ENCODE data around the gene ST6GAL1.
A peak's percentile ranks its signal among the peaks of the same experiment; 100 is the strongest.
"Not testable (repeated sequence)": the region's sequence is repeated elsewhere in the genome, so short reads cannot be mapped to it uniquely, and the experiment has no call there.

The ST6GAL1 gene

GRCh38 chr3:187017511-187018230 lies 87.3 kb downstream of the ST6GAL1 start:
- no peak for DNase-seq (ENCODE audit: extremely low read depth in 1 of 2, low read depth in 1 of 2)

- no peak for DNase-seq (ENCODE audit: extremely low read depth in 1 of 2, low read depth in 1 of 2)
Measured at GRCh38 chr3:187019542-187020072, 89.3 kb downstream of the ST6GAL1 start.

- no peak for DNase-seq (ENCODE audit: extremely low read depth in 1 of 2, low read depth in 1 of 2)
Measured at GRCh38 chr3:187020376-187020775, 90.0 kb downstream of the ST6GAL1 start.

GRCh38 chr3:187021748-187022402 lies 91.5 kb downstream of the ST6GAL1 start:
- DNase-seq (ENCODE audit: extremely low read depth in 1 of 2, low read depth in 1 of 2), result no peak

GRCh38 chr3:187022403-187023029 lies 92.2 kb downstream of the ST6GAL1 start:
- no peak for DNase-seq (ENCODE audit: extremely low read depth in 1 of 2, low read depth in 1 of 2)

GRCh38 chr3:187023340-187023739 lies 93.0 kb downstream of the ST6GAL1 start:
- DNase-seq (ENCODE audit: extremely low read depth in 1 of 2, low read depth in 1 of 2), result not testable (repeated sequence)

GRCh38 chr3:187024536-187025226 lies 94.4 kb downstream of the ST6GAL1 start:
- no peak for DNase-seq (ENCODE audit: extremely low read depth in 1 of 2, low read depth in 1 of 2)

GRCh38 chr3:187025254-187025655 lies 94.9 kb downstream of the ST6GAL1 start:
- peak; percentile 20 to 32 for DNase-seq (ENCODE audit: extremely low read depth in 1 of 2, low read depth in 1 of 2)

- peak in 1 of 2 donors; percentile 11 for DNase-seq (ENCODE audit: extremely low read depth in 1 of 2, low read depth in 1 of 2)
Measured at GRCh38 chr3:187025656-187026316, 95.5 kb downstream of the ST6GAL1 start.

GRCh38 chr3:187026317-187026670 lies 96.0 kb downstream of the ST6GAL1 start:
- no peak for DNase-seq (ENCODE audit: extremely low read depth in 1 of 2, low read depth in 1 of 2)

- no peak for DNase-seq (ENCODE audit: extremely low read depth in 1 of 2, low read depth in 1 of 2)
Measured at GRCh38 chr3:187027531-187028278, 97.4 kb downstream of the ST6GAL1 start.

GRCh38 chr3:187031934-187032333 lies 101.6 kb downstream of the ST6GAL1 start:
- no peak for DNase-seq (ENCODE audit: extremely low read depth in 1 of 2, low read depth in 1 of 2)

GRCh38 chr3:187036394-187036793 lies 106.1 kb downstream of the ST6GAL1 start:
- no peak for DNase-seq (ENCODE audit: extremely low read depth in 1 of 2, low read depth in 1 of 2)

- no peak for DNase-seq (ENCODE audit: extremely low read depth in 1 of 2, low read depth in 1 of 2)
Measured at GRCh38 chr3:187039100-187039722, 108.9 kb downstream of the ST6GAL1 start.

GRCh38 chr3:187039723-187040414 lies 109.5 kb downstream of the ST6GAL1 start:
- no peak for DNase-seq (ENCODE audit: extremely low read depth in 1 of 2, low read depth in 1 of 2)

- DNase-seq (ENCODE audit: extremely low read depth in 1 of 2, low read depth in 1 of 2), result no peak
Measured at GRCh38 chr3:187040516-187041361, 110.4 kb downstream of the ST6GAL1 start.

GRCh38 chr3:187041362-187042307 lies 111.3 kb downstream of the ST6GAL1 start:
- peak in 1 of 2 donors; percentile 45 for DNase-seq (ENCODE audit: extremely low read depth in 1 of 2, low read depth in 1 of 2)

Measured in stimulated activated CD8-positive, alpha-beta memory T cell treated with anti-CD3 and anti-CD28 coated beads, Interleukin-7, amount 100 ng/mL, for 48 hours (primary cell).